ENCODE results near the gene TPCN2. TPM values are rescaled to one million over a fixed set of nuclear protein-coding genes. Genes with fewer than 3 reads are reported as not detected.
A peak's percentile ranks its signal among the peaks of the same experiment; 100 is the strongest.

TPCN2 gene
- total RNA-seq, 4 donors from 2014 or later, result 18.7 to 34.5 (median 24.7) TPM

DNA sequence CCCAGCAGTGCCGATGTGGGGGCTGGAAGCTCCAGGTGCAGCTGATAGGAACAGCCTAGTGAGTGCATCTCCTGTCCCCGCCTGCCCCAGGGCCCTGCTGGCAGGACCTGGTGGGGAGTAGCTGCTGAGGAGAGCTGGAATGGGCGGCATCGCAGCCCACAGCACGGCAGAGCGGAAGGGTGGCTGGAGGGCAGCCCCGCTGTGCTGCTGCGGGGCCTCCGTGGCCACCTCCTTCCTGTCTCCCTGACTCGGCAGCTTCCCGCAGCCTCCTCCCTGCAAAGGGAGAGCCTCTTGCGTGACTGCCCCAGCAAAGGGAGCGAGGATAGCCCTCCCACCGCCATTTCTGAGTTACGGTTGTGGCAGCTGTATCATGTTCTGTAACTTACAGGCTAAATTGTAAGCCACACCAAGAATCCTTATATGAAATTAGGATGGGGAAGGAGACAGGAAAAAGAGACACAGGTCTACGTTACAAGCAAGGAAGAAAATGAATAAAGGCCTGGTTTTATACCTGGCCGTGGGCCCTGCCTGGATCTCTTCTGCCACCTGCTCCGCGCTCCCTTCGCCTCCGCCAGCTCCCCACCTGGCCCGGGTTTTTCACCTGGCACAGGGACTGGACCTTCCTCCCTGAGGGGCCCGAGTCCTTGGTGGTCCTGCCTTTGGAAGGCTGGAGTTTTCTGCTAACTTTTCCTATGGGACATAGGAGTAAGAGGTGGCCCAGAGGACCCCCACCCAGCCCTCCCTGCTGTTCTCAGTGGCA lies 10.0 kb downstream of the TPCN2 start:
- H3K27ac ChIP-seq (replicated peaks in 1 of 4), result peak overlapping the region in 1 of 4 donors; percentile 14
- peaks cover 36 to 87% (median 71%) of the 10 kb centered on the region in 4 donors for H3K36me3 ChIP-seq
- no peaks in the 10 kb centered on the region for H3K27me3 ChIP-seq
- intact Hi-C loops (cut with DNase I), result no loop called here
- 79% methylated on average over 22 of the region's 23 CpGs for WGBS
- DNase-seq (ENCODE audit: extremely low spot score), result no peak
- H3K4me3 ChIP-seq, result no peak overlapping the region
- no peaks in the 10 kb centered on the region for H3K9me3 ChIP-seq
- TF ChIP-seq, protein P1, sequence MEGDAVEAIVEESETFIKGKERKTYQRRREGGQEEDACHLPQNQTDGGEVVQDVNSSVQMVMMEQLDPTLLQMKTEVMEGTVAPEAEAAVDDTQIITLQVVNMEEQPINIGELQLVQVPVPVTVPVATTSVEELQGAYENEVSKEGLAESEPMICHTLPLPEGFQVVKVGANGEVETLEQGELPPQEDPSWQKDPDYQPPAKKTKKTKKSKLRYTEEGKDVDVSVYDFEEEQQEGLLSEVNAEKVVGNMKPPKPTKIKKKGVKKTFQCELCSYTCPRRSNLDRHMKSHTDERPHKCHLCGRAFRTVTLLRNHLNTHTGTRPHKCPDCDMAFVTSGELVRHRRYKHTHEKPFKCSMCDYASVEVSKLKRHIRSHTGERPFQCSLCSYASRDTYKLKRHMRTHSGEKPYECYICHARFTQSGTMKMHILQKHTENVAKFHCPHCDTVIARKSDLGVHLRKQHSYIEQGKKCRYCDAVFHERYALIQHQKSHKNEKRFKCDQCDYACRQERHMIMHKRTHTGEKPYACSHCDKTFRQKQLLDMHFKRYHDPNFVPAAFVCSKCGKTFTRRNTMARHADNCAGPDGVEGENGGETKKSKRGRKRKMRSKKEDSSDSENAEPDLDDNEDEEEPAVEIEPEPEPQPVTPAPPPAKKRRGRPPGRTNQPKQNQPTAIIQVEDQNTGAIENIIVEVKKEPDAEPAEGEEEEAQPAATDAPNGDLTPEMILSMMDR (IDR thresholded peaks at IDR 0.05), result no peak
- no peak for TF ChIP-seq POLR2A (IDR thresholded peaks at IDR 0.05; ENCODE audit: low read depth)
- no peak for TF ChIP-seq EP300 (IDR thresholded peaks at IDR 0.05)
- TF ChIP-seq POLR2AphosphoS5 (IDR thresholded peaks at IDR 0.05), result no peak
- H3K4me1 ChIP-seq, result peaks cover 13 to 91% (median 66%) of the 10 kb centered on the region in 4 donors

DNA sequence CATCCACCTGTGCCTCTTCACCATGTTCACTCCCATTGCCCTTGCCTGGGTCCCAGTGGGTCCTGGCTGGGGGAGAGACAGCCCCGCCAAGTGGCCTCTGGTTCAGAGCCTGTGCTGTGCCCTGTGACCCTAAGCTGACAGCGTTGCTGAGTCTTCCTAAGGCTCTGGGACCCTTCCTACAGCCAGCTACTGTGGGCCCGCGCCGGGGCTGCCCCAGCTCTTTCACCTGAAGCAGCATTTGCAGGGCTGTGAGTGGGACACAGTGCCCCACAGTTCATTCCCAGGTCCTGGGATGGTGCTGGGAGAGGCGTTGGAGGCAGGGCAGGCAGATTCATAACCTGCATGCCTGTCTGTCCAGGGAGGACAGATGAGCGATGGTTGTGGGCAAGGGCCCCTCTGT lies 10.7 kb downstream of the TPCN2 start:
- 88% methylated on average over 7 of the region's 7 CpGs for WGBS

DNA sequence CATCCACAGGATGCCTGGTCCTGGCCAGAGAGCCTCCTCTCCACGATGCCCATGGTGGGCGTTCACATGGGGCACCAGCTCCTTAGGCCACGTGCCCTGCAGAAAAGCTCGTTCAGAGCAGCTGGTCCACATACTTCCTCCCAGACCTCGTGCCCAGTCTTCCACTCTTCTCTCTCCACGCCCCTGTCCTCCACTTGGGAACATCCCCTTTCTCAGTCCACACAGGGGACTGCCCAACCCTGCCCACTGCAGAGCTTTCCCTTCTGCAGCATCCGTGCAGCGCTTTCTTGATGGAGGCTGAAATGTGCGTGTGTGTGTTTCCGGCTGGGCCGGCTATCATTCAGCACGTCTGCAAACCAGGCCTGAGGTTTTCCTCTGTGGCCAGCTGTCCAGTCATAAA lies 11.3 kb downstream of the TPCN2 start:
- H3K4me3 ChIP-seq, result no peak overlapping the region
- H3K9me3 ChIP-seq, result no peaks in the 10 kb centered on the region
- H3K27me3 ChIP-seq, result no peaks in the 10 kb centered on the region
- TF ChIP-seq POLR2AphosphoS5 (IDR thresholded peaks at IDR 0.05), result no peak
- no peak for TF ChIP-seq POLR2A (IDR thresholded peaks at IDR 0.05; ENCODE audit: low read depth)
- TF ChIP-seq EP300 (IDR thresholded peaks at IDR 0.05), result no peak
- TF ChIP-seq, protein P1 (IDR thresholded peaks at IDR 0.05), result no peak
- H3K27ac ChIP-seq (replicated peaks in 1 of 4), result no peak overlapping the region
- DNase-seq (ENCODE audit: extremely low spot score), result no peak
- H3K36me3 ChIP-seq, result peaks cover 29 to 85% (median 69%) of the 10 kb centered on the region in 4 donors
- peaks cover 13 to 91% (median 64%) of the 10 kb centered on the region in 4 donors for H3K4me1 ChIP-seq
- intact Hi-C loops (cut with DNase I), result no loop called here
- 66% methylated on average over 12 of the region's 12 CpGs for WGBS

More for the DNA sequence above, 10.7 kb downstream of the TPCN2 start:
- no peaks in the 10 kb centered on the region for H3K27me3 ChIP-seq
- intact Hi-C loops (cut with DNase I), result no loop called here
- DNase-seq (ENCODE audit: extremely low spot score), result no peak
- TF ChIP-seq, protein P1 (IDR thresholded peaks at IDR 0.05), result no peak
- TF ChIP-seq POLR2A (IDR thresholded peaks at IDR 0.05; ENCODE audit: low read depth) (no peak), POLR2AphosphoS5 (IDR thresholded peaks at IDR 0.05) (no peak), EP300 (IDR thresholded peaks at IDR 0.05) (no peak)
- H3K4me1 ChIP-seq, result peaks cover 11 to 91% (median 63%) of the 10 kb centered on the region in 4 donors
- no peak overlapping the region for H3K4me3 ChIP-seq
- H3K36me3 ChIP-seq, result peaks cover 30 to 87% (median 74%) of the 10 kb centered on the region in 4 donors
- H3K9me3 ChIP-seq, result no peaks in the 10 kb centered on the region
- no peak overlapping the region for H3K27ac ChIP-seq (replicated peaks in 1 of 4)

DNA sequence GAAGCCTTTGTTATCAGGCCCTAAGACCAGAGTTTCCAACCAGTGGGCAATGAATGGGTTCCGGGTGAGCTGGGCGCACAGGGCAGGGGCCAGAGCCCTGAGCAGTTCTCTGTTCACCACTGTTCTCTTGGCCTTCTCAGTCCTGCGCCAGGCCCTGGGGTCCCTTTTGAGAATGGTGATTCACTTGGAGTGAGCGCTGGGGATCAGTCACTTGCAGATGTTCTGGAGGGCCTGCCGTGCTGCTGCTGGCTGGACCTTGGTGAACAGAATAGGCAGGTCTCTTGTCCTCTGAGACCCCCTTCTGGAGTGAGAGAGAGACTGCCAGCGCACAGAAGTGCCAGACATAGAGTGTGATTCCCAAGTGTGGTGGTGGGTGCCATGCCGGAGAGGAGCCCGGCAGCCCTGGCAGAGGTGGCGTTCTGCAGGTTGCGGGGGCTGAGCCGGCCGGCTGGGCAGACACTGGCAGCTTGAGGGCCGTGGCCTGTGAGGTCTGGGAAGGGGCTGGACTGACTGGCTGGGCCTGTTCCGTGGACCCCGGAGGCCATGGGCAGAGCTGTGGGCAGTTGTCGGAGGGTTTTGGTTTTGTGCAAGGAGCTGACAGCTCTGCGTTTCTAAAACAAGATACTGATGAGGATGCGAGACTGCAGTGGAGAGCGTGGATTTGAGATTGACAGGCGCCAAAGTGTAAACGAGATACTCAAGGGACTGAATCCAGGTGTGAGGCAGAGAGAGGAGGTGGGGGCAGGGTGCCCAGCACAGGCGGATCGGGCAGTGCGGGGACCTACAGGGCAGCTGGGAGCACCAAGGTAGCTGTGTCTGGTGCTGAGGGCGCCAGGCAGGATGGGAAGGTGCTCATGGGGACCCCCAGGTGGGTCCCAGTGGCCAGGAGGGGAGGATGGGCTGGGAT lies 12.3 kb downstream of the TPCN2 start:
- Histone ChIP-seq H3K36me3 (peaks cover 26 to 80% (median 63%) of the 10 kb centered on the region in 4 donors), H3K9me3 (no peaks in the 10 kb centered on the region), H3K27ac (replicated peaks in 1 of 4) (peak overlapping the region in 3 of 4 donors; percentile 22 to 37 (median 28)), H3K4me1 (peaks cover 11 to 91% (median 64%) of the 10 kb centered on the region in 4 donors), H3K27me3 (no peaks in the 10 kb centered on the region), H3K4me3 (no peak overlapping the region)
- DNase-seq (ENCODE audit: extremely low spot score), result no peak
- WGBS, result 87% methylated on average over 24 of the region's 25 CpGs
- intact Hi-C loops (cut with DNase I), result no loop called here
- TF ChIP-seq, protein P1 (IDR thresholded peaks at IDR 0.05), result no peak
- TF ChIP-seq EP300 (IDR thresholded peaks at IDR 0.05), result no peak

All from esophagus muscularis mucosa (tissue), 4 donors.